ENCODE measurements around the gene SGK1. TPM values are rescaled to one million over a fixed set of nuclear protein-coding genes. Genes with fewer than 3 reads are reported as not detected.

SGK1 gene
- polyA plus RNA-seq, 5 donors, result 28.2 to 111 (median 73.5) TPM

GRCh38 chr6:134131530-134132139, 186.3 kb downstream of the SGK1 start:
- no peak for DNase-seq

- no peak for DNase-seq
These were observed 189.8 kb downstream of the SGK1 start for GRCh38 chr6:134128146-134128545.

- DNase-seq, result peak in 1 of 2 donors; percentile 26
These were observed 194.2 kb downstream of the SGK1 start for GRCh38 chr6:134123666-134124208.

GRCh38 chr6:134122775-134123174, 195.1 kb downstream of the SGK1 start:
- DNase-seq, result no peak

GRCh38 chr6:134119486-134119885, 198.4 kb downstream of the SGK1 start:
- no peak for DNase-seq

Data from right lung (tissue), 5 donors.